Transverse colon (tissue), 4 donors: ENCODE data around the gene RHOH.

ENCODE experiments used
- CTCF ChIP-seq, 5 experiments: fragments of 200-600 bp in 3 of 5; fragments of 450-650 bp in 2 of 5; sonication (generic) in 3 of 5; IDR thresholded peaks; 1 replicate in 2 of 5; 2 replicates in 3 of 5; pipeline ENCODE4 v1.5.1; 2016 to 2017; ENCODE audit warnings: antibody characterized with exemption in 5 of 5, inconsistent platforms in 3 of 5, mild to moderate bottlenecking in 2 of 5, moderate library complexity in 1 of 5
- EP300 ChIP-seq: sonication (generic); formaldehyde crosslinking; IDR thresholded peaks from one replicate; pipeline ENCODE4 v1.6.1; 2017; ENCODE audit warnings: antibody characterized with exemption, low read depth
- POLR2AphosphoS5 ChIP-seq, 3 donors: sonication (generic); formaldehyde crosslinking; IDR thresholded peaks; one replicate each; pipeline ENCODE4 v1.6.1; 2016; ENCODE audit warnings: antibody characterized with exemption in 3 of 3

GRCh38 chr4:40192114-40193015, 4.5 kb upstream of the RHOH start:
- TF ChIP-seq POLR2AphosphoS5 (IDR thresholded peaks at IDR 0.05) (no peak), CTCF (IDR thresholded peaks at IDR 0.05) (no peak), EP300 (no peak)
